Stomach (tissue), 9 donors: ENCODE results near the gene GAPVD1. TPM values are rescaled to one million over a fixed set of nuclear protein-coding genes. Genes with fewer than 3 reads are reported as not detected.
"Not testable (repeated sequence)": the region's sequence is repeated elsewhere in the genome, so short reads cannot be mapped to it uniquely, and the experiment has no call there.

ENCODE experiments used
- DNase-seq, 2 donors: peaks; one replicate each; pipeline versions ENCODE4 v3.0.0 to v3.0.0-alpha.2; 2013 to 2019
- H3K27ac ChIP-seq, 5 donors: fragments of 200-600 bp in 4 of 5; sonication (generic) in 4 of 5; one replicate each; pipeline ENCODE4 v1.5.1; 2013 to 2019; ENCODE audit warnings: mild to moderate bottlenecking in 1 of 5, moderate library complexity in 1 of 5
- H3K27me3 ChIP-seq, 3 donors: fragments of 200-600 bp; sonication (generic); one replicate each; pipeline ENCODE4 v1.5.1; 2017 to 2019; ENCODE audit warnings: mixed run types in 1 of 3
- H3K36me3 ChIP-seq, 4 donors: fragments of 200-600 bp; sonication (generic); 1 replicate in 3 of 4; 2 replicates in 1 of 4; pipeline ENCODE4 v1.5.1; 2016 to 2019
- H3K4me1 ChIP-seq, 4 donors: fragments of 200-600 bp; sonication (generic); one replicate each; pipeline ENCODE4 v1.5.1; 2016 to 2019
- H3K4me3 ChIP-seq, 4 donors: fragments of 200-600 bp; sonication (generic) in 3 of 4; one replicate each; pipeline ENCODE4 v1.5.1; 2016 to 2019; ENCODE audit warnings: mild to moderate bottlenecking in 1 of 4
- H3K9me3 ChIP-seq, 4 donors: fragments of 200-600 bp; sonication (generic); one replicate each; pipeline ENCODE4 v1.5.1; 2016 to 2019
- CTCF ChIP-seq, 7 experiments: fragments of 450-650 bp in 4 of 7; fragments of 200-600 bp in 3 of 7; sonication (generic) in 3 of 7; IDR thresholded peaks; one replicate each; pipeline ENCODE4 v1.5.1; 2016 to 2019; ENCODE audit warnings: antibody characterized with exemption in 7 of 7, control low read depth in 2 of 7, mild to moderate bottlenecking in 1 of 7
- EP300 ChIP-seq: sonication (generic); formaldehyde crosslinking; IDR thresholded peaks from one replicate; pipeline ENCODE4 v1.6.1; 2017; ENCODE audit warnings: antibody characterized with exemption
- POLR2A ChIP-seq, 4 donors: fragments of 450-650 bp; IDR thresholded peaks; one replicate each; pipeline ENCODE4 v1.6.1; 2016; ENCODE audit warnings: antibody characterized with exemption in 4 of 4, control low read depth in 2 of 4, mild to moderate bottlenecking in 1 of 4, moderate library complexity in 1 of 4
- POLR2AphosphoS5 ChIP-seq, 3 donors: sonication (generic); formaldehyde crosslinking; IDR thresholded peaks; one replicate each; pipeline ENCODE4 v1.6.1; 2016; ENCODE audit warnings: antibody characterized with exemption in 3 of 3
- WGBS, 5 donors: extraction: QIAGEN DNeasy Blood & Tissue Kit in 3 of 5; methylation state at CpG; one replicate each; pipeline versions ENCODE4 v1.1.5 to v1.1.7; 2013 to 2018; 5-methylcytosine and 5-hydroxymethylcytosine counted together
- intact Hi-C: fragments of 100-400 bp; cut with DNase I; formaldehyde crosslinking; loops from one replicate; pipeline ENCODE4 v1.15.1; 2023; ENCODE audit warnings: low total_unique reads
- polyA plus RNA-seq, 3 donors: library from polyadenylated mRNA; stranded (reverse); fragments of 200-250 nt; gene quantifications; one replicate each; pipeline ENCODE4 v1.2.3, GENCODE V29; 2013
- total RNA-seq, 5 donors: library from RNA; depleted of rRNA; stranded (reverse); fragments of >200 nt; gene quantifications; one replicate each; pipeline versions ENCODE4 v1.1.0 to v1.2.3, GENCODE V29; 2014 to 2016
- donor health status: healthy with polysubstance abuse.
- donor health status: Bipolar disorder and iron deficiency.
- donor health status: healthy.

The GAPVD1 gene
- total and polyA plus RNA-seq, 8 donors, result 3.9 to 140 (median 26.2) TPM

- no peak for TF ChIP-seq POLR2AphosphoS5 (IDR thresholded peaks at IDR 0.05)
- no peaks in the 10 kb centered on the region for H3K27me3 ChIP-seq
- intact Hi-C loops, result no loop called here
- H3K4me1 ChIP-seq, result no peaks in the 10 kb centered on the region
- H3K36me3 ChIP-seq, result peaks cover 16 to 82% (median 71%) of the 10 kb centered on the region in 4 donors
- no peaks in the 10 kb centered on the region for H3K9me3 ChIP-seq
- no peak overlapping the region for H3K27ac ChIP-seq
- WGBS, 5 donors, result 91 to 96% (median 95%) methylated on average over 4 to 6 of the region's 6 CpGs
- H3K4me3 ChIP-seq, result no peak overlapping the region
- DNase-seq, result no peak
Observed at GRCh38 chr9:125227761-125228160, 33.9 kb upstream of the GAPVD1 start.

GRCh38 chr9:125233678-125234077 is 27.9 kb upstream of the GAPVD1 start:
- H3K9me3 ChIP-seq, result no peaks in the 10 kb centered on the region
- peaks cover 39 to 49% (median 43%) of the 10 kb centered on the region in 4 donors for H3K4me1 ChIP-seq
- TF ChIP-seq POLR2AphosphoS5 (IDR thresholded peaks at IDR 0.05), result peak in 1 of 3 donors; percentile 75
- TF ChIP-seq POLR2A (IDR thresholded peaks at IDR 0.05), result no peak
- peak in 1 of 2 donors; percentile 19 for DNase-seq
- H3K36me3 ChIP-seq, result peaks cover 52 to 96% (median 94%) of the 10 kb centered on the region in 4 donors
- 33 to 60% (median 46%) methylated on average over 3 of the region's 3 CpGs for WGBS, 5 donors
- peak overlapping the region in 3 of 5 donors; percentile 6 to 43 (median 42) for H3K27ac ChIP-seq
- no peak overlapping the region for H3K4me3 ChIP-seq
- intact Hi-C loops, result no loop called here
- H3K27me3 ChIP-seq, result no peaks in the 10 kb centered on the region

- H3K36me3 ChIP-seq, result peaks cover 56 to 96% (median 94%) of the 10 kb centered on the region in 4 donors
- H3K27me3 ChIP-seq, H3K9me3 ChIP-seq, H3K4me3 ChIP-seq, intact Hi-C loops, DNase-seq: not testable (repeated sequence)
- H3K4me1 ChIP-seq, result peaks cover 43 to 53% (median 47%) of the 10 kb centered on the region in 4 donors
- peak overlapping the region in 3 of 5 donors; percentile 6 to 43 (median 42) for H3K27ac ChIP-seq
- 89 to 94% (median 93%) methylated on average over 8 of the region's 8 CpGs for WGBS, 5 donors
Observed at GRCh38 chr9:125234099-125234498, 27.5 kb upstream of the GAPVD1 start.

- peaks cover 47 to 65% (median 55%) of the 10 kb centered on the region in 4 donors for H3K4me1 ChIP-seq
- H3K9me3 ChIP-seq, result no peaks in the 10 kb centered on the region
- TF ChIP-seq EP300 (no peak), CTCF (IDR thresholded peaks at IDR 0.05) (no peak), POLR2AphosphoS5 (IDR thresholded peaks at IDR 0.05) (no peak), POLR2A (IDR thresholded peaks at IDR 0.05) (no peak)
- peak overlapping the region in 2 of 4 donors; percentile 82 to 93 for H3K4me3 ChIP-seq
- no peak for DNase-seq
- 28 to 45% (median 39%) methylated on average over 5 of the region's 5 CpGs for WGBS, 5 donors
- intact Hi-C loops, result no loop called here
- no peaks in the 10 kb centered on the region for H3K27me3 ChIP-seq
- peak overlapping the region in 2 of 5 donors; percentile 14 to 31 for H3K27ac ChIP-seq
- peaks cover 48 to 88% (median 84%) of the 10 kb centered on the region in 4 donors for H3K36me3 ChIP-seq
Observed at GRCh38 chr9:125235804-125236519, 25.7 kb upstream of the GAPVD1 start.

- intact Hi-C loops, H3K27me3 ChIP-seq, DNase-seq, H3K9me3 ChIP-seq: not testable (repeated sequence)
- Histone ChIP-seq H3K36me3 (peaks cover 48 to 81% (median 77%) of the 10 kb centered on the region in 4 donors), H3K27ac (peak overlapping the region in 1 of 5 donors; percentile 31), H3K4me1 (peaks cover 47 to 65% (median 55%) of the 10 kb centered on the region in 4 donors), H3K4me3 (peak overlapping the region in 2 of 4 donors; percentile 82 to 93)
- WGBS, 5 donors, result 30 to 51% (median 33%) methylated on average over 5 of the region's 5 CpGs
Observed at GRCh38 chr9:125236520-125237159, 25.0 kb upstream of the GAPVD1 start.

GRCh38 chr9:125238127-125238914 is 23.3 kb upstream of the GAPVD1 start:
- DNase-seq, result no peak
- H3K4me1 ChIP-seq, result peaks cover 47 to 82% (median 65%) of the 10 kb centered on the region in 4 donors
- H3K27ac ChIP-seq, result peak overlapping the region in 1 of 5 donors; percentile 97
- peaks cover 41 to 67% (median 63%) of the 10 kb centered on the region in 4 donors for H3K36me3 ChIP-seq
- WGBS, 5 donors, result 29 to 68% (median 56%) methylated on average over 7 of the region's 7 CpGs
- peak overlapping the region; percentile 73 to 93 (median 80) for H3K4me3 ChIP-seq
- TF ChIP-seq CTCF (IDR thresholded peaks at IDR 0.05) (no peak), POLR2AphosphoS5 (IDR thresholded peaks at IDR 0.05) (no peak), EP300 (no peak), POLR2A (IDR thresholded peaks at IDR 0.05) (no peak)
- intact Hi-C loops, result no loop called here
- no peaks in the 10 kb centered on the region for H3K9me3 ChIP-seq
- H3K27me3 ChIP-seq, result no peaks in the 10 kb centered on the region
